GM12874 (cell line): ENCODE results near the gene ABHD12.

ENCODE experiments used
- TF ChIP-seq, protein P1 (sequence below): IDR thresholded peaks from 2 replicates; pipeline ENCODE4 v1.5.1; 2011; ENCODE audit warnings: low read depth, mild to moderate bottlenecking, control low read depth, low read length, moderate library complexity; ENCODE audit not compliant: insufficient read depth

Gene ABHD12

DNA sequence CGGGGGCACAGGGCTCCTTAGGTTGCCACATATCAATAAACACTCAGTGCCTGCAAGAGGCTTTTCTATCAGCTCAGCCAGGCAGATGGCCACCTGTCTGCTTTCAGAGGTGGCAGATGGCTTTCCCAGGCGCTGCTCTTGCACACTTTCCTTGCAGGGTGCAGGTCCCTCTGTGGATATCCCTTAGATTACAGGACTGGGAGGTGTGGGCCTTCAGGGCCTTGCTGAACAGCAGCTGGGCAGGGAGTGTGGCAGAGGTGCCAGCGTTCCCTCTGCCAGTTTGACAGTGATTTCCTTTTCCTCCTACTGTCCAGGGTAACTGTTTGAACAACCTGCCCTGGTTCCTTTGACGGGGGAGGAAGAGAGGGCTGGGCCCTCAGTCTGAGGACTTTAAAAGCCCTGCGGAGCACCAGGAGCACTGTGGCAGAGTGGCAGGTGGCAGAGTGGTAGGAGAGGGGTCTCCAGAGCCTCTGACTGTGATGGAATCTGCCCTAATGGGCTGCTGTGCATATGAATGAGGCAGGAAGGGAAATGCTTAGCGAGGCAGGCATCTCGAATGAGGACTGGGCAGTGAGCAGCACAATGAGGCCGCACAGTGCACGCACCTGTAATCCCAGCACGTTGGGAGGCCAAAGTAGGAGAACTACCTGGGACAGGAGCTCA lies 34.2 kb downstream of the ABHD12 start:
- TF ChIP-seq, protein P1, sequence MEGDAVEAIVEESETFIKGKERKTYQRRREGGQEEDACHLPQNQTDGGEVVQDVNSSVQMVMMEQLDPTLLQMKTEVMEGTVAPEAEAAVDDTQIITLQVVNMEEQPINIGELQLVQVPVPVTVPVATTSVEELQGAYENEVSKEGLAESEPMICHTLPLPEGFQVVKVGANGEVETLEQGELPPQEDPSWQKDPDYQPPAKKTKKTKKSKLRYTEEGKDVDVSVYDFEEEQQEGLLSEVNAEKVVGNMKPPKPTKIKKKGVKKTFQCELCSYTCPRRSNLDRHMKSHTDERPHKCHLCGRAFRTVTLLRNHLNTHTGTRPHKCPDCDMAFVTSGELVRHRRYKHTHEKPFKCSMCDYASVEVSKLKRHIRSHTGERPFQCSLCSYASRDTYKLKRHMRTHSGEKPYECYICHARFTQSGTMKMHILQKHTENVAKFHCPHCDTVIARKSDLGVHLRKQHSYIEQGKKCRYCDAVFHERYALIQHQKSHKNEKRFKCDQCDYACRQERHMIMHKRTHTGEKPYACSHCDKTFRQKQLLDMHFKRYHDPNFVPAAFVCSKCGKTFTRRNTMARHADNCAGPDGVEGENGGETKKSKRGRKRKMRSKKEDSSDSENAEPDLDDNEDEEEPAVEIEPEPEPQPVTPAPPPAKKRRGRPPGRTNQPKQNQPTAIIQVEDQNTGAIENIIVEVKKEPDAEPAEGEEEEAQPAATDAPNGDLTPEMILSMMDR: no peak

- TF ChIP-seq, protein P1: no peak
Observed at GRCh38 chr20:25355866-25356265, 34.8 kb downstream of the ABHD12 start.

DNA sequence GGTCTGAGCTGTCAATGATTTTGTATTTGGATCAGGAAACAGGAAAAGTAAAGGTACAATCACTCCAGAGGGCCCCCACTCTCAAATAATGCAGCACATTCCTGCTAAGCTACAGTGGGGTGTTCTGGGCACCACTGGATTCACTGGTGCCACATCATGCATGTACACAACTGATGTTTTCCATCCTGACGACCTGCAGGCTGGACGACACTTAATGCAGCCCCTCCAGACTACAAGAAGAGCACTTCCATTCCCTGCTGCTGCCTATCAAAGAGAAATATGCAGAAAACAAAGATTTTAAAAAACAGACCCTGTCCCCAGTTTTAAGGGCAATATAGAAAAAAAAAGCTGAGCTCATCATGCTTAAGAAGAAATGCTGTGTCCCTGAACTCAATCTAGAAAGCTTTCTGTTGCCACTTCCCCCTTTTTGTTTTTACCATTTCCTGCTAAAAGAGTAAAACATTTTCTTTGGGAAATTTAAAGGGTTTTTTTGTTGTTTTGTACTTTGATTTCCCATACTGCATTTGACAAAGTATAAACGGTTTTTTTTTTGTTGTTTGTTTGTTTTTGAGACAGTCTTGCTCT lies 35.5 kb downstream of the ABHD12 start:
- TF ChIP-seq, protein P1: no peak

DNA sequence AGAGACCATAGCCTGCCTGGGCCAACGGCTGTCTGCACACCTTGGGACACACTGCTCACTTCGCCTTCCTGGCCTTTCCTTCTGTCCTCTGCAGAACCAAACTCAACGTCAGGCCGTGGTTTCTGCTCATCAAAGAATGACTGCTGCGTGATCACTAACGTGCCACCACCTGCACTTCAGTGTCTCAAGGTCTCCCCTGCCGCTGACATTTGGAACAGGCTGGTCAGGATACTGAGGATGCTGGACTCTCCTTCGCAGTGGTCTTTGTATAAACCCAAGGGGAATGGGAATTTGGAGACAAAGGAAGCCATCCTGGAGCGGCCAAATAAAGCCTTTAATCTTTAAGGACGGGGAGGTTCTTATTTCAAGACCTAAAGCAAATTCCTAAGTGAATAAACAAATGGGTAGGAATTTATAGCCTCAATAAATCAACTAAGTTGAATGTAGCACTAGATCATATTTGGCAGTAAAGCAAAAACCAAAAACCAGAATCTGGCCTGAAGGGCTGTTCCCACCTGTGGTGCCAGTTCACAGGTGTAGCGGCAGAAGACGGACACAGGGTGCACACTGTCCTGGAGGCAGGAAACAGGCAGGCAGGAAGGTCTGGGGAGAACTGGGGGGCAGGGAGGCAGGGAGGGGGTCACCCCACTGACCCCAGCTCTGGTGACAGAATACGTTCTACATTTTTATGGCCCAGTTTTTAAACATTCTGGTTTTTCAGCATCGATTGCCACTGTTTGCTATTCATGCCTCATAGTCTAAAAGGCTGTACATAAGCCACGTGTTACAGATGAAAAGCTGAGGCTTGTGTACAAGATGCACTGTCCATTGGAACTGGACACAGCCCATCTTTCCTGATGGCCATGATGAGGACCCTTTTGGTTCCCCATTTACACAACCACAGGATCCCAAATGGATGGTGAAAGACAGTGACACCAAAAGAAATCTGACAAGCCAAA lies 36.6 kb downstream of the ABHD12 start:
- TF ChIP-seq, protein P1: no peak

DNA sequence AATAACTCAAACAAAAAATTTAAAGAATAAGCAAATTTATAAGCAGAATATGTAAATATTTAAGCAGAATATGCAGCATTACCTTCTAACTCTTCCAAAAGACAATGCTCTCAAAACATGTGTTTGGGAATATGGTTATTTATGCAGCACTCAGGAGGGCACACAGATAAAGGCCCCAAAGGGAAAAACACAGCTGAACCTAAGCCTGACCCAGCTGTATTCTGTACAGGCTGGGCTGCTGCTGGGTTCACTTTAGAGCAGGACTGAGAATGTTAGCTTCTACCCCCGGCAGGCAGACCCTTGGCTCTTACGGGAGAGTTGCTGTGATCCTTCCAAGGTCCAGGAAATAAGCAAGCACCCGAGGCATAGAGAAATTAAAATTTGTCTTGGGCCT lies 37.3 kb downstream of the ABHD12 start:
- TF ChIP-seq, protein P1: no peak

GRCh38 chr20:25352746-25353145 lies 37.9 kb downstream of the ABHD12 start:
- TF ChIP-seq, protein P1: no peak

DNA sequence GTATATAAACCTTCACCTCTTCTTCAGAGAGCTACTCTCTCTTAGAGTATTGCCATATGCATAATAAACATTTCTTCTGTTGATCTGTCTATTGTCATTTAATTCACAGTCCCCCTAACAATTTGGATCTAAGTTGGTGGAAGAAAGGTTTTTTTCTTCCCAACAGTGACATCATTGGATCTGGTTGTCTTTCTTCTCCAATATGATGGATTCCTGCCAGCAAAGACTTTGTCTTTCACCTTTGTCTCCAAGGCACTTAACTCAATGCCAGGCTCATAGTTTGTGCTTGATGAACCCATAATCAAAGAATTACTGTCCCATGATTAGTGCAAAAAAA lies 39.6 kb downstream of the ABHD12 start:
- TF ChIP-seq, protein P1: no peak
